ENCODE data around the gene FOSL1.

- no peak for TF ChIP-seq ESRRA (CRISPR knock-in tag; IDR thresholded peaks at IDR 0.05; ENCODE audit: borderline replicate concordance)
- no peak for TF ChIP-seq CTCF (IDR thresholded peaks at IDR 0.05)
- TF ChIP-seq, protein P1, sequence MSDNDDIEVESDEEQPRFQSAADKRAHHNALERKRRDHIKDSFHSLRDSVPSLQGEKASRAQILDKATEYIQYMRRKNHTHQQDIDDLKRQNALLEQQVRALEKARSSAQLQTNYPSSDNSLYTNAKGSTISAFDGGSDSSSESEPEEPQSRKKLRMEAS (CRISPR knock-in tag; IDR thresholded peaks at IDR 0.05), result no peak
- TF ChIP-seq, protein P2, sequence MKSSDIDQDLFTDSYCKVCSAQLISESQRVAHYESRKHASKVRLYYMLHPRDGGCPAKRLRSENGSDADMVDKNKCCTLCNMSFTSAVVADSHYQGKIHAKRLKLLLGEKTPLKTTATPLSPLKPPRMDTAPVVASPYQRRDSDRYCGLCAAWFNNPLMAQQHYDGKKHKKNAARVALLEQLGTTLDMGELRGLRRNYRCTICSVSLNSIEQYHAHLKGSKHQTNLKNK (CRISPR knock-in tag; IDR thresholded peaks at IDR 0.05), result no peak
- no peak for TF ChIP-seq ELF4 (CRISPR knock-in tag; IDR thresholded peaks at IDR 0.05; ENCODE audit: low read depth)
- TF ChIP-seq TCF7 (CRISPR knock-in tag; IDR thresholded peaks at IDR 0.05; ENCODE audit: low read depth), result no peak
Observed at GRCh38 chr11:65937766-65938165, 37.6 kb upstream of the FOSL1 start.
